Gastroesophageal sphincter (tissue), 3 donors: ENCODE measurements around the gene RARRES1.

Experiments used
- POLR2A ChIP-seq, 2 donors: fragments of 450-650 bp; IDR thresholded peaks; one replicate each; pipeline ENCODE4 v1.6.1; 2017; ENCODE audit warnings: antibody characterized with exemption in 2 of 2, mild to moderate bottlenecking in 2 of 2, moderate library complexity in 1 of 2
- POLR2AphosphoS5 ChIP-seq: sonication (generic); formaldehyde crosslinking; IDR thresholded peaks from one replicate; pipeline ENCODE4 v1.6.1; 2017; ENCODE audit warnings: antibody characterized with exemption
- TF ChIP-seq, protein P1 (sequence below), 4 experiments: fragments of 200-600 bp in 2 of 4; fragments of 450-650 bp in 2 of 4; sonication (generic) in 1 of 4; IDR thresholded peaks; one replicate each; pipeline ENCODE4 v1.5.1; 2017 to 2019; ENCODE audit warnings: antibody characterized with exemption in 4 of 4, mild to moderate bottlenecking in 2 of 4, moderate library complexity in 2 of 4

- TF ChIP-seq, protein P1, sequence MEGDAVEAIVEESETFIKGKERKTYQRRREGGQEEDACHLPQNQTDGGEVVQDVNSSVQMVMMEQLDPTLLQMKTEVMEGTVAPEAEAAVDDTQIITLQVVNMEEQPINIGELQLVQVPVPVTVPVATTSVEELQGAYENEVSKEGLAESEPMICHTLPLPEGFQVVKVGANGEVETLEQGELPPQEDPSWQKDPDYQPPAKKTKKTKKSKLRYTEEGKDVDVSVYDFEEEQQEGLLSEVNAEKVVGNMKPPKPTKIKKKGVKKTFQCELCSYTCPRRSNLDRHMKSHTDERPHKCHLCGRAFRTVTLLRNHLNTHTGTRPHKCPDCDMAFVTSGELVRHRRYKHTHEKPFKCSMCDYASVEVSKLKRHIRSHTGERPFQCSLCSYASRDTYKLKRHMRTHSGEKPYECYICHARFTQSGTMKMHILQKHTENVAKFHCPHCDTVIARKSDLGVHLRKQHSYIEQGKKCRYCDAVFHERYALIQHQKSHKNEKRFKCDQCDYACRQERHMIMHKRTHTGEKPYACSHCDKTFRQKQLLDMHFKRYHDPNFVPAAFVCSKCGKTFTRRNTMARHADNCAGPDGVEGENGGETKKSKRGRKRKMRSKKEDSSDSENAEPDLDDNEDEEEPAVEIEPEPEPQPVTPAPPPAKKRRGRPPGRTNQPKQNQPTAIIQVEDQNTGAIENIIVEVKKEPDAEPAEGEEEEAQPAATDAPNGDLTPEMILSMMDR (IDR thresholded peaks at IDR 0.05), result no peak
- no peak for TF ChIP-seq POLR2A (IDR thresholded peaks at IDR 0.05)
- TF ChIP-seq POLR2AphosphoS5, result no peak
Measured at GRCh38 chr3:158749526-158749925, 17.3 kb upstream of the RARRES1 start.
